ENCODE measurements around the gene CALHM5.

CALHM5 gene

GRCh38 chr6:116556814-116557415 is 45.5 kb downstream of the CALHM5 start:
- ATAC-seq = no peak
- H3K9me3 Mint-ChIP-seq = no peaks in the 10 kb centered on the region
- H3K27me3 Mint-ChIP-seq = peaks cover 10% of the 10 kb centered on the region
- no peak for DNase-seq
- no peak overlapping the region for H3K27ac Mint-ChIP-seq
- H3K4me3 Mint-ChIP-seq = no peak overlapping the region
- H3K4me1 Mint-ChIP-seq = no peaks in the 10 kb centered on the region

GRCh38 chr6:116557893-116558292 is 46.5 kb downstream of the CALHM5 start:
- Mint-ChIP-seq H3K27ac (no peak overlapping the region), H3K4me1 (no peaks in the 10 kb centered on the region), H3K27me3 (peaks cover 17% of the 10 kb centered on the region), H3K4me3 (no peak overlapping the region), H3K9me3 (no peaks in the 10 kb centered on the region)
- DNase-seq (no peak), ATAC-seq (no peak)

GRCh38 chr6:116560130-116560529 is 48.7 kb downstream of the CALHM5 start:
- no peak for ATAC-seq
- H3K4me1 Mint-ChIP-seq = peaks cover 10% of the 10 kb centered on the region
- H3K27ac Mint-ChIP-seq = no peak overlapping the region
- no peaks in the 10 kb centered on the region for H3K9me3 Mint-ChIP-seq
- peaks cover 17% of the 10 kb centered on the region for H3K27me3 Mint-ChIP-seq
- no peak overlapping the region for H3K4me3 Mint-ChIP-seq
- DNase-seq = no peak

DNA sequence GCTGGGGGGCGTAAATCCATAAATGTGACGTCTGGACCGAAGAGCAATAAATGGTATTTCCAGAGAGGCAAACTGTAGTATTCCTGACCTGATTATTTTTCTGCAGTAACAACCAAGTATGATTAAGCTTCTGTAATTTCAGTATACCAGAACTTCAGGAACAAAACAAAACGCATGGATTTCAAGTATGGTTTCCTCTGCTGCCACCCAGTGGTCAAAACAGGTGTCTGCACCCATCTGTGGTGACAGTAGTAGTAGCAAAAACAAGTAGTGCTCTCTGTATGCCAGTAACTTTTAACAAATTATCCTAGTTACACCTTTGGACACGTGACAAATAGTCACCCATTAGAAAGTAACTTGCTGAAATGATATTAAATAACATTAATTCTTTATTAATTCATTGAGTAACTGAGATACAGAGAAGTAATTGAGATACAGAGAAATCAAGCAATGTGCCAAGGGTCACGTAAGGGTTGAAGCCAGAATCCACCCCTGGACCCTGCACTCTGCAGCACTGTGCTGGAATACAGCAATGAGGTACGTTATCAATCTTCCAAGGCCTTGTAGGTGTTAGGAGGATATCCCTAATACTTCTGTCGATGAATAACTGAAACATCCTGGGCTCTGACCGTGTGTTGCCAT is 50.1 kb downstream of the CALHM5 start:
- Mint-ChIP-seq H3K27me3 (peaks cover 17% of the 10 kb centered on the region), H3K9me3 (no peaks in the 10 kb centered on the region), H3K4me3 (no peak overlapping the region), H3K27ac (no peak overlapping the region), H3K4me1 (peaks cover 16% of the 10 kb centered on the region)
- DNase-seq (peak; percentile 54 to 55), ATAC-seq (peak; percentile 61)

DNA sequence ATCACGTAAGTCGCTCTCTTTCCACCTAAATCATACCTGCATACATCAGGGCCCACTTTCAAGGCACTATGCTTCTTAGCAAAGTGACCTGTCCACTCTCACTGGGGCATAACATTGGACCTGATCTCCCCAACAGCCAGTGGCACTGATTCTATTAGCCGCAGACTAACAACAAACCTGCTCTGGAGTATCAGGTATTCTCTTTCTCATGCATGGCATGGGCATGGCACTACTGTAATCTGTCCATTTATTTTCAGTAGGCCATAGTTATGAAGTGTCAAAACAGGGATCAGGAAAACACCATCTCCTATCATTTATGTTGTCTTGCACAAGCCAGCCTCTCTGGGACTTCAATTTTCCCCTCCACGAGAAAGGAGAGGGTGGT is 50.6 kb downstream of the CALHM5 start:
- ATAC-seq (no peak), DNase-seq (no peak)
- H3K4me3 Mint-ChIP-seq = no peak overlapping the region
- peaks cover 17% of the 10 kb centered on the region for H3K27me3 Mint-ChIP-seq
- H3K27ac Mint-ChIP-seq = no peak overlapping the region
- no peaks in the 10 kb centered on the region for H3K9me3 Mint-ChIP-seq
- peaks cover 16% of the 10 kb centered on the region for H3K4me1 Mint-ChIP-seq

DNA sequence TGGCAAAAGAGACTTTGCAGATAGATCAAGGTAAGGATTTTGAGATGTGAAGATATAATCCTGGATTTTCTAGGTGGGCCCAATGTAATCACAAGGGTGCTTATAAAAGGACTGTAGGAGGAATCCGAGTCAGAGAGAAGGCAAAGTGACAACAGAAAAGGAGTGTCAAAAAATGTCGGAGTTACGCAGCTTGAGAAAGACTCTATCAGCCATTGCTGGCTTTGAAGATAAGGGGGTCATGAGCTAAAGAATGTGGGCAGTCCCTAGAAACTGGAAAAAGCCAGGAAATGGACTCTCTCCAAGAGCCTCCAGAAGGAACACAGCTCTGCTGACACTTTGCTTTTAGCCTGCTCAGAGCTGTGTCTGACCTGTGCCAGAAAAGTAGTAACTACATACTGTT is 51.2 kb downstream of the CALHM5 start:
- DNase-seq = no peak
- no peaks in the 10 kb centered on the region for H3K9me3 Mint-ChIP-seq
- H3K27me3 Mint-ChIP-seq = peaks cover 17% of the 10 kb centered on the region
- no peak overlapping the region for H3K27ac Mint-ChIP-seq
- H3K4me1 Mint-ChIP-seq = peaks cover 16% of the 10 kb centered on the region
- no peak overlapping the region for H3K4me3 Mint-ChIP-seq
- ATAC-seq = no peak

DNA sequence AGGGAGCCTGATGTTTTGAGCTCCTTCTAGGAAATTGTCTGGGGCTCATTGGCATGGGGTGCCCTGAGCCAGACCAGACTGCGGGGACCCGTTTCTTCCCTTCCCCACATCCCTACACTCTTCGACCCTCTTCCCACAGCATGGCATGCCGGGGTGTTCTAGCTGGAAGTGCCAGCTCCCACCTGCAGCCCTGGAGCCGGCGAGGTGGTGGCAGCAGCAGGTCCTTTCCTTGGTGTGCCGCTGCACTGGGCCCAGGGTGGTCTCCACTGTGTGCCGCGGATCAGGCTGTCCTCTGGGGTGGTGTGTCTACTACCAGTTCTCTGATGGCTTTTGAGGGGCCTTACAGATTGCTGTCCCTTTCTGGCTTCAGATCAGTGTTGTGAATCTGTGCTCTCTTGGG is 52.4 kb downstream of the CALHM5 start:
- Mint-ChIP-seq H3K27me3 (peaks cover 17% of the 10 kb centered on the region), H3K27ac (no peak overlapping the region), H3K4me1 (peaks cover 19% of the 10 kb centered on the region), H3K9me3 (no peaks in the 10 kb centered on the region), H3K4me3 (peak overlapping the region in 1 of 2 donors; percentile 65)
- no peak for ATAC-seq
- DNase-seq = no peak

GRCh38 chr6:116564311-116564710 is 52.9 kb downstream of the CALHM5 start:
- Mint-ChIP-seq H3K27ac (no peak overlapping the region), H3K4me1 (peaks cover 24% of the 10 kb centered on the region), H3K4me3 (peak overlapping the region; percentile 65 to 75), H3K9me3 (no peaks in the 10 kb centered on the region), H3K27me3 (peaks cover 17% of the 10 kb centered on the region)
- DNase-seq (no peak), ATAC-seq (no peak)

GRCh38 chr6:116564921-116565872 is 53.8 kb downstream of the CALHM5 start:
- Mint-ChIP-seq H3K4me3 (peak overlapping the region; percentile 65 to 75), H3K27ac (peak overlapping the region in 1 of 2 donors; percentile 54), H3K9me3 (no peaks in the 10 kb centered on the region), H3K4me1 (peaks cover 32% of the 10 kb centered on the region), H3K27me3 (peaks cover 17% of the 10 kb centered on the region)
- DNase-seq = peak; percentile 21 to 24
- ATAC-seq = peak; percentile 72

DNA sequence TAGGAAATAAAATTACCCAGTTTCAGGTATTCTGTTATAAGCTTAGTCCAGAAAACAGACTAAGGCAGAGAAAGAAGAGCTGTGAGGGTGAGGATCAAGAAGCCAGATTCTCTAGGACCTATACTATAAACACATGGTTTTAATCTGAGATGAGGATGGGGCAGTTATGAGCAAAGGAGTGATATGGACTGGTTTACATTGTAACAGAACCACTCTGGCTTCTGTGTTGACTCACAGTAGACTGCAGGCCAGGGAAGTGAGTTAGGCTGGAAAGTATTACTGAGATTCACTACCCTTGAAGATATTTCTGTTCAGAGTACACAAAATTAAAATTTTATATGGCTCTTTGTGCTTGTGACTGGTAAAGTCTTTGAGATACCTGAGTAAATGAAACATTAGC is 56.7 kb downstream of the CALHM5 start:
- Mint-ChIP-seq H3K4me3 (no peak overlapping the region), H3K27me3 (peaks cover 9% of the 10 kb centered on the region), H3K4me1 (peaks cover 39% of the 10 kb centered on the region), H3K27ac (no peak overlapping the region), H3K9me3 (no peaks in the 10 kb centered on the region)
- DNase-seq (no peak), ATAC-seq (no peak)

- Mint-ChIP-seq H3K27ac (no peak overlapping the region), H3K4me3 (no peak overlapping the region), H3K27me3 (peaks cover 4% of the 10 kb centered on the region), H3K4me1 (peaks cover 47% of the 10 kb centered on the region), H3K9me3 (no peaks in the 10 kb centered on the region)
- ATAC-seq = no peak
- no peak for DNase-seq
These were observed 57.6 kb downstream of the CALHM5 start for GRCh38 chr6:116568821-116569755.

- peak; percentile 98 to 100 for DNase-seq
- no peaks in the 10 kb centered on the region for H3K9me3 Mint-ChIP-seq
- peak; percentile 98 for ATAC-seq
- H3K4me1 Mint-ChIP-seq = peaks cover 45% of the 10 kb centered on the region
- peak within 1 kb of the TSS; percentile 98 to 99 for H3K27ac Mint-ChIP-seq
- no peaks in the 10 kb centered on the region for H3K27me3 Mint-ChIP-seq
- peak within 1 kb of the TSS; percentile 97 to 100 for H3K4me3 Mint-ChIP-seq
These were observed 59.6 kb downstream of the CALHM5 start, which contains the start of gene RWDD1 for GRCh38 chr6:116570856-116571682. TSS of gene RWDD1 (plus strand) at chr6:116571504. CDS start at chr6:116571583, 79 bp downstream.

GRCh38 chr6:116571683-116572000 is 60.2 kb downstream of the CALHM5 start:
- Mint-ChIP-seq H3K4me1 (peaks cover 50% of the 10 kb centered on the region), H3K9me3 (no peaks in the 10 kb centered on the region), H3K27ac (peak overlapping the region; percentile 98 to 99), H3K4me3 (peak overlapping the region; percentile 97 to 100), H3K27me3 (no peaks in the 10 kb centered on the region)
- no peak for DNase-seq
- ATAC-seq = no peak

GRCh38 chr6:116572162-116572561 is 60.7 kb downstream of the CALHM5 start:
- peak overlapping the region; percentile 97 to 100 for H3K4me3 Mint-ChIP-seq
- DNase-seq = peak in 1 of 2 donors; percentile 15
- no peaks in the 10 kb centered on the region for H3K9me3 Mint-ChIP-seq
- peaks cover 51% of the 10 kb centered on the region for H3K4me1 Mint-ChIP-seq
- no peak for ATAC-seq
- H3K27me3 Mint-ChIP-seq = no peaks in the 10 kb centered on the region
- peak overlapping the region; percentile 98 to 99 for H3K27ac Mint-ChIP-seq
